Stimulated activated CD4-positive, alpha-beta T cell treated with anti-CD3 and anti-CD28 coated beads, Interleukin-12 subunit alpha, Interleukin-12 subunit beta, amount 100 ng/mL, for 48 hours (primary cell): ENCODE results near the gene FABP2.
"Not testable (repeated sequence)": the region's sequence is repeated elsewhere in the genome, so short reads cannot be mapped to it uniquely, and the experiment has no call there.

ENCODE experiments used
- DNase-seq, 3 donors: peaks; one replicate each; pipeline ENCODE4 v3.0.0-alpha.2; 2020; ENCODE audit warnings: low read depth in 2 of 3, low spot score in 1 of 3

FABP2 gene

DNA sequence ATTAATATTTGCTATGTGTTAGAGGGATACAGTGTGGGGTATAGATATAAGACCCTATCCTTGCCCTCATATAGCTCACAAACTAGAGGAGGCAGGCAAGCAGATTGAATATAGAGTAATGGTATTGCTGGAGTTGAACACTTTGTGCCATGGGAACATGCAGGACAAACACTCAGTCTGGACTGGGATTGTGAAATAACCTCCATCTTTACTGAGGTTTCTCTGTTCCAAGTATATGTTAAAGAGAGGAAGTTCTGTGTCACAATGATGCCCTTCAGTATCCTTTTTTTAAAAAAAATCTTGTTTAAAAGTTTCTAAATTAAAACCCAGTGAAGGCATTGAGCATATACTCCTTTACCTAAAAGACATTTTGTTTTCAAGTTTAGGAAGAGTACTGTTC lies 8.7 kb downstream of the FABP2 start:
- DNase-seq = no peak

DNA sequence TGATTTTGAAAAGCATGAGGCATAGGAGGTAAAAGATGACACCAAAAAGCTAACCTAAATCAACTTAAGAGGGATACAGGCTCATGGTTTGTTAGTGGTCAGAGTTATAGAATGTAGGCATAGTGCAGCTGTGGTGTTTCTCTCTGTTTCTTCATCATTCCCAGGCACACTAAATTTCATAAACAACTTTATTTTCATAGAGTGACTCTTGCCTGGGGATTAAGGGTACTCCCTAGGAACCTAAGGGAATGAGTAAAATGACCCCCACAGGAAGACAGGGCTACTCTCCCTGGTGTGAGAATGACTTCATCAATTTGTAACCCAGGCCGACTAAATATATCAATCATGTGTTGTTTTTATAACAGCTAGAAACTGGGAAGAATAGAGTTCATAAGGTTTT lies 11.1 kb downstream of the FABP2 start:
- DNase-seq = no peak

DNA sequence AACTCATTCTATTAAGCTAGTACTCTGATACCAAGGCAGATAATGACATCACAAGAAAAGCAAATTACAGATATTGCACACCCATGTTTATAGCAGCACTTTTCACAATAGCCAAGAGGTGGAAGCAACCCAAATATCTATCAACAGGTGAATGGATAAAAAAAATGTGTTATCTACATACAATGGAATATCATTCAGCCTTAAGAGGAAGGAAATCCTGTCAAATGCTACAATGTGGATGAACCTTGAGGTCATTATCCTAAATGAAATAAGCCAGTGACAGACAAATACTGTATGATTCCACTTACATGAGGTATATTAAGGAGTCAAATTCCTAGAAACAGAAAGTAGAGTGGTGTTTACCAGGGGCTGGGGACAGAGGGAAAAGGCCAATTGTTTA lies 14.3 kb downstream of the FABP2 start:
- no peak for DNase-seq

- DNase-seq = no peak
These were observed 17.5 kb downstream of the FABP2 start for GRCh38 chr4:119304431-119304830.

DNA sequence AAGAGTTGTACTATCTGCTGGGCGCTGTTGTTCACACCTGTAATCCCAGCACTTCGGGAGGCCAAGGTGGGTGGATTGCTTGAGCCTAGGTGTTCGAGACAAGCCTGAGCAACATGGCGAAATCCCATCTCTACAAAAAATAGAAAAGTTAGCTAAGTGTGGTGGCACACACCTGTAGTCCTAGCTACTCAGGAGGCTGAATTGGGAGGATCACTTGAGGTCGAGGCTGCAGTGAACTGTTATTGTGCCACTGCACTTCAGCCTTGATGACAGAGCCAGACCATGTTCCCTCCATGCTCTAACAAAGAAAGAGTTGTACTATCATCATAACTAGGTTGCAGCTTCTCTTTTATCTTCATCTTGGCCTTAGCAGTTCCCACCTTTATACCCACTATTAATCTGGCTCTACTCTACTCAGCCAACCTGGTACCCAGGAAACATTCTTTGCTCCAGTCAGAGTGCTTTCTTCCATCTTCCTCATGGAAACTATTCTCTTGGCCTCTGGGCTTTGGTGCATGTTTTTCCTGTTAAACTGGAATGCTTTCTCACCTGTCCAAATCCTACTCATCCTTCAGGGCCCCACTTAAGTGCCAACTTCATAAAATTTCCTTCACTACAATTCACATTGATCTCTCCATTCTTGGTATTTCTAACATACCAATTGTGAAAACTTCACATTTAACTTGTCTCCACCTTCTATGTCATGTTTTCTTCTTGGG lies 18.2 kb downstream of the FABP2 start:
- no peak for DNase-seq

GRCh38 chr4:119302073-119302832 lies 19.7 kb downstream of the FABP2 start:
- no peak for DNase-seq

DNA sequence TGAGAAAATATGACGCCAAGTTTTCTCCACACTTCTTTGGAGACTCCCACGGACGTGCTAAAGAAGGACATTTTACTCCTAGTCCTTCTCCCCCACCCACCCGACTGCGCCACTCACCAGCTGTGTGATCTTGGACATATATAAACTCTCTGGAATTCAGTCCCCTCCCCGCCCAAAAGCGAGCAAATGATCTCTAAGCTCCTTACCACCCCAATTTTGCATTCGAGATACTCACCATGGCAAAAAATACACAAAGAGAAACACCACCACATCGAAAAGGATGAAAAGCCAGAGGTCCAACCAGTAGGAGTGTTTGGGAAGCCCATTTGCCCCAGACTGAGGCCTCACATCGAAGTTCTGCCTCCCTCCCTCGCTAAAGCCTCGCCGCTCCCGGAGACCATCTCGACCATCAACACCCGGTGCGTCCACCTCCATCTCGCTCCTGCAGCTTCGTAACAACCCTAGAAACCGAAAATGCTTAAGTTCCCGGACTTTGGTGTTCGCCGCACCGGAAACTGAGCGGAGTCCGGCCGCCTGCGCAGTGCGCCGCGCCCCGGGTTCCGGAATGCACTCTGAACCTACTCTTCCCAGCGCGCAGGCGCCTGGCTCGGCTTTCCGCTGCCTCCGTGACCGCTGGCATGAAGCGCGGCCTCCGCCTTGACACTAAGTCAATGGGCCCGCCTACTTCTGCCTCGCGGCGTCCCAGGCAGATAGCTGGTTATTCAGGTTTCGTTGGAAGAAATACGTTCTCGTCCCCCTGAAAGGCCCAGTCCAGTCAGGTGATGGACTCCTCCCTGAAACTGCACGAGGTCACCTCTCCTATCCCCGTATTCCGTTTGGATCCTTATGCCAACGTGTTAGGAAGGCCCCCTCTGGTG lies 21.6 kb downstream of the FABP2 start:
- DNase-seq = peak; percentile 86 to 92 (median 90)

GRCh38 chr4:119299741-119300100 lies 22.2 kb downstream of the FABP2 start:
- DNase-seq = no peak

- no peak for DNase-seq
These were observed 22.7 kb downstream of the FABP2 start for GRCh38 chr4:119299260-119299671.

GRCh38 chr4:119297795-119298194 lies 24.1 kb downstream of the FABP2 start:
- DNase-seq = no peak

DNA sequence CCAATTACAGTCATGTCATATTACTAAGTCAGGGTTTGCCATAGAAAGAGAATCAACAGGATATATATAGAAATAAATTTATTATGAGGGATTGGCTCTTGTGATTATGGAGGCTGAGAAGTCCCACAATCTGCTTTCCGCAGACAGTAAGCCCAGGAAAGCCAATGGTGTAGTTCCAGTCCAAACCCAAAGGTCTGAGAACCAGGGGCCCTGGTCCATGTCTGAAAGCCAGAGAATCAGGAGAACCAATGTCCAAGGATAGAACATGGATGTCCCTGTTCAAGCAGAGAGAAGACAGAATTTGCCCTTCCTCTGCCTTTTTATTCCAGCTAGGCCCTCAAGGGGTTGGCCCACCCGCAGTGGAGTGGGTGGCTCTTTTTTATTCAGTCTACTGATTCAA lies 25.6 kb downstream of the FABP2 start:
- DNase-seq = no peak

GRCh38 chr4:119290598-119290997 lies 31.3 kb downstream of the FABP2 start:
- DNase-seq = no peak

- DNase-seq = no peak
These were observed 32.6 kb downstream of the FABP2 start for GRCh38 chr4:119289313-119289712.

- DNase-seq = peak in 1 of 3 donors; percentile 27
These were observed 35.4 kb downstream of the FABP2 start for GRCh38 chr4:119286377-119287002.

DNA sequence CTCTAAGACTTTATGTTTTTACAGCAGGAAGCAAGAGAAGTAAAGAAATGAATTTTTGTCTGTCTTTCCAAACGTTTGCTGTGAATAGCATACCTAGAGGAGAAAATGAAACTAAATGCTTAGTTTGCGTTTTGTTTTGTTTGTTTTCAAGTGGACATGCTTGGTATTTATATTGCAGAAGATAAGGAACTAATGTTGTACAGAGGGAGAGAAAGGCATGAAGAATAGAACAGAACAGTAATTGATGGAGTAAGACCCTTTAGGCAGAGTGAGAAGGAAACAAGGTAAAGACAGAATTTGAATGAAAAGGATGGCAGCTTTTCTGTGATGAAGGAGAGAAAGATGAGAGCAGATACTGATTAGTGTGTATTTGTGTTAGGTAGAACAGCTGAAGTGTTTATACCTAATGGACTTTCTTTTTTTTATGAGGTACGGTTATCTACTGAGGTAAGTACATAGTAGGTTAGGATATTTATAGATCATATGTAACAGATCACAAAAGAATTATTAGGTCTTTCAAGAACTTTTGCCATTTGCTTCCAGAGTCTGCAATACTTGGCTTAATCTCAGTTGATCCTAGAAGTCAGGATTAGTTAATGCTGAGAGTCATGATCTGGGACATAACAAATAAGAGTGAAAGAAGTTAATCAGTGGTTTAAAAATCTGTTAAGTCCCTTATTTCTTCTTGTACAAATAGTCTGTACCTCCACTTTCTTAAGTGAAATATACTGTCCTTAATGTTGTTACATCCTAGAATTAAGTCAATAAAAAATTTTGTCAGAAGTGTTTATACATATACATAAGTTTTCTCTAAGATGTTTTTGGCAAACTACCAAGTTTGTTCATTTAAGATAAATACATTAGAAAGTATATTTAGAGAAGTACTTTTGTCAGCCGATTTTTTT lies 36.8 kb downstream of the FABP2 start:
- DNase-seq = no peak

DNA sequence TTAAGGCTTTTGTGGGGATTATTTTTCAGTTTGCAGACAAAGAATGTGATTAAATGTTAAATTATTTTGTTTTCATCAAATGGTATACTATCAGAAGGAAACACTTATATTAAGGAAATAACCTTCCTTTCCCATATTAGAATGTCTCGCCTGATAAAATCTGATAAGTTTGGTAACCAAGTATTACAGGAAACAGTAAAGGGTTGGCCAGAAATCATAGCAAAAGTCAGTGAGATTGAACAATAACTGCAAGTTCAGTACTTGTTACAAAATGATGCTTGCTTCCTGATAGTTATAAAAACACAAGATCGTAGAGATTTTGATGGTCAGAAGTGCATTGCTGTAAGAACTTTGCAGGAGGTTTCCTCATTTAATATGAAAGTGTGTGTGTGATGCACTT lies 40.5 kb downstream of the FABP2 start:
- DNase-seq = no peak

DNA sequence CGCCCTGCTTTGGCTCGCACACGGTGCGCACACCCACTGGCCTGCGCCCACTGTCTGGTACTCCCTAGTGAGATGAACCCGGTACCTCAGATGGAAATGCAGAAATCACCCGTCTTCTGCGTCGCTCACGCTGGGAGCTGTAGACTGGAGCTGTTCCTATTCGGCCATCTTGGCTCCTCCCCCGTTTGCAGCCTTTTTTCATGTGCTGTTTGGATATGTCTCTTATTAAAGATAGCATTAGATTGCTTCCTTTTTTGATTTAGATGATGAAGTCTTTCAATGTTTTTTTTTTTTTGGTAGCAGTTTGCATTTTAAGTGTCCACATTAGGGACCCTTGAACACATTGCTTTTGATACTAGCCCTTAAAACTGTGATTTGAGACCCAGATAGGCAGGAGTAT lies 42.0 kb downstream of the FABP2 start:
- DNase-seq = not testable (repeated sequence)

GRCh38 chr4:119279541-119279940 lies 42.4 kb downstream of the FABP2 start:
- DNase-seq = not testable (repeated sequence)

GRCh38 chr4:119271361-119272085 lies 50.4 kb downstream of the FABP2 start:
- DNase-seq = no peak

- DNase-seq = no peak
These were observed 53.5 kb downstream of the FABP2 start for GRCh38 chr4:119268466-119268865.
